Measurements from ENCODE around the gene KBTBD7.

DNA sequence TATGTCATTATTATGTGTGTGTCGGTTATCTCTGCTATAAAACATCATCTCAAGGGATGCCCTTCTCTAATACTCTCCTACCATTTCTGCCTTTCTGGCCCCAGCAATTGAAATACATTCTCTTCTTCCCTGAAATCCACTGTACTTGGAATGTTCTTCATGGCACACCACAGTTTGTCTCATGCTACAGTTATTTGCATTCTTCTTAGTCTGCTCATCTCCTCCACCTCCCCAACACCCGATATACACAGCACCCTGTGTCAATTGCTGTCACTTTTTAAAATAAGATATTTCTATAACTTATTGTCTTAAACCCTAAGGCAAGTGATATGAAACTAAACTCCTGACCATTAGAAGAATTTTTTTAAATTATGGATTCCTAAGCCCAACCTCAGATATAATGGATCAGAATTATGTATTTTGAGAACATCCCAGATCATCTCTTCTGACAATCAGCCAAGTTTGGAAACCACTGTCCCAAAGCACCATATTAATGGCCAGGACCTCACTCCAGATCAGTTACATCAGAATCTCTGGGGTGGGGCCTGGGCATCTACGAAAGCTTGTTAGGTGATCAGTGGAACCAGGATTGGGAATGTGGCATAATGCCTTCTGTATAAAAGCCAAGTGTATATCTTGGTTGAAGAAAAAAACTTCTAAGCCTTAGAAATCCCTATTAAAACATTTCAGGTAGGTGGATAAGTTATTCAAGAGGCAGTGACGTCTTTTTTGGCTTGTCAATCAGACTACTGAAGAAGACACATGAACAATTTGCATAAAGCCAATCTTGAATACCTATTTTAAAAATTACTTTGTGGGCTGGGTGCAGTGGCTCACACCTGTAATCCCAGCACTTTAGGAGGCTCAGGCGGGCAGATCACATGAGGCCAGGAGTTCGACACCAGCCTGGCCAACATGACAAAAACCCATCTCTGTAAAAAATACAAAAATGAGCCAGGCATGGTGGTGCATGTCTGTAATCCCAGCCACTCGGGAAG lies 30.0 kb upstream of the KBTBD7 start:
- TF ChIP-seq, protein P1, sequence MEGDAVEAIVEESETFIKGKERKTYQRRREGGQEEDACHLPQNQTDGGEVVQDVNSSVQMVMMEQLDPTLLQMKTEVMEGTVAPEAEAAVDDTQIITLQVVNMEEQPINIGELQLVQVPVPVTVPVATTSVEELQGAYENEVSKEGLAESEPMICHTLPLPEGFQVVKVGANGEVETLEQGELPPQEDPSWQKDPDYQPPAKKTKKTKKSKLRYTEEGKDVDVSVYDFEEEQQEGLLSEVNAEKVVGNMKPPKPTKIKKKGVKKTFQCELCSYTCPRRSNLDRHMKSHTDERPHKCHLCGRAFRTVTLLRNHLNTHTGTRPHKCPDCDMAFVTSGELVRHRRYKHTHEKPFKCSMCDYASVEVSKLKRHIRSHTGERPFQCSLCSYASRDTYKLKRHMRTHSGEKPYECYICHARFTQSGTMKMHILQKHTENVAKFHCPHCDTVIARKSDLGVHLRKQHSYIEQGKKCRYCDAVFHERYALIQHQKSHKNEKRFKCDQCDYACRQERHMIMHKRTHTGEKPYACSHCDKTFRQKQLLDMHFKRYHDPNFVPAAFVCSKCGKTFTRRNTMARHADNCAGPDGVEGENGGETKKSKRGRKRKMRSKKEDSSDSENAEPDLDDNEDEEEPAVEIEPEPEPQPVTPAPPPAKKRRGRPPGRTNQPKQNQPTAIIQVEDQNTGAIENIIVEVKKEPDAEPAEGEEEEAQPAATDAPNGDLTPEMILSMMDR (conservative IDR thresholded peaks at IDR 0.05) = no peak
- no peak for TF ChIP-seq ZFX (IDR thresholded peaks at IDR 0.05)

All from C4-2B (cell line).